Measurements from ENCODE around the gene HYAL3.

- TF ChIP-seq POLR2A (IDR thresholded peaks at IDR 0.05) (no peak), CTCF (IDR thresholded peaks at IDR 0.05) (no peak)
Measured at GRCh38 chr3:50340147-50340447, 40.9 kb upstream of the HYAL3 start.

Data from prostate gland (tissue), 2 donors.